ENCODE data around the gene RPUSD3. TPM values are rescaled to one million over a fixed set of nuclear protein-coding genes. Genes with fewer than 3 reads are reported as not detected.

The RPUSD3 gene
- polyA plus RNA-seq, 1 donor, result 31.8 TPM

DNA sequence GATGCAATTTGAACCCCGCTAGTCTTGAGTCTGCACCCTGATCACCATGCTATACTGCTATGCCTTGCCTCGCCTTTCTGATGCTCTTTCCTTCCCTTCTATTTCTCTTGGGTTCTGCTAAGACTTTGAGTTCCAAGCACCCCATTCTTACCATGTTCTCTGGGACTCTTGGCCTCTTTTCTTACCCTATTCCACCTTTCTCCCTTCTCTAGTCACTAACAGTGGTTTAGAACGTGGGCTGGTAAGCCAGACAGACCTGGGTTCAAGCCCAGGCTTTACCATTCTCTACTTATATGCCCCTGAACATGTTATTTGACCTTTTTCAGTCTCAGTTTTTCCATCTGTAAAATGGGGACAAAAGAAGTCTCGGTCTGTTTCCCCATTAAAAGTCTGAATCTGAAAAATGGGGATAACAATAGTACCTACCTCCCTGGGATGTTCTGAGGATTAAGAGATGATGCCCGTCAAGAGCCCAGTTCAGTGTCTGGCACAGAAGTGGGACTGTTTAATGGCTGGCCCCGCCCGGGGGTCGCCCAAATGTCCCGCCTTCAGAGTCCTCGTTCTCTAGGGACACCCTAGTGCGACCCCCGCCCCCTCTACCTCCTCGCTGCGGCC, 51.9 kb downstream of the RPUSD3 start:
- 29% methylated on average over 1 of the region's 14 CpGs for WGBS (ENCODE audit: insufficient coverage, low lambda C conversion rate)
- peak overlapping the region; percentile 95 for H3K4me3 ChIP-seq (ENCODE audit: low read length)
- peaks cover 6% of the 10 kb centered on the region for H3K4me1 ChIP-seq (ENCODE audit: control insufficient read depth, insufficient read depth, low read length)
- H3K36me3 ChIP-seq (ENCODE audit: control insufficient read depth, insufficient read depth, low read length), result peaks cover 35% of the 10 kb centered on the region
- no peaks in the 10 kb centered on the region for H3K9me3 ChIP-seq (ENCODE audit: control insufficient read depth, low read depth, low read length)
- peak overlapping the region; percentile 91 for H3K27ac ChIP-seq (ENCODE audit: low read length)
- H3K27me3 ChIP-seq (ENCODE audit: control insufficient read depth, insufficient read depth, low read length), result no peaks in the 10 kb centered on the region
- DNase-seq, result no peak

GRCh38 chr3:9791127-9791526, 52.7 kb downstream of the RPUSD3 start:
- peaks cover 42% of the 10 kb centered on the region for H3K36me3 ChIP-seq (ENCODE audit: control insufficient read depth, insufficient read depth, low read length)
- H3K27ac ChIP-seq (ENCODE audit: low read length), result no peak overlapping the region
- no peaks in the 10 kb centered on the region for H3K9me3 ChIP-seq (ENCODE audit: control insufficient read depth, low read depth, low read length)
- no peaks in the 10 kb centered on the region for H3K27me3 ChIP-seq (ENCODE audit: control insufficient read depth, insufficient read depth, low read length)
- WGBS (ENCODE audit: insufficient coverage, low lambda C conversion rate), result 100% methylated on average over 1 of the region's 11 CpGs
- no peak for DNase-seq
- no peak overlapping the region for H3K4me3 ChIP-seq (ENCODE audit: low read length)
- peaks cover 6% of the 10 kb centered on the region for H3K4me1 ChIP-seq (ENCODE audit: control insufficient read depth, insufficient read depth, low read length)

Other genes starting within 250 kb of the RPUSD3 start
- gene MTMR14, start 194.5 kb downstream of the RPUSD3 start, polyA plus RNA-seq, result 28.5 TPM
- gene CPNE9, start 140.2 kb downstream of the RPUSD3 start, polyA plus RNA-seq, result 0.73 TPM
- gene BRPF1, start 112.3 kb downstream of the RPUSD3 start, polyA plus RNA-seq, result 17.6 TPM
- 114 TPM for gene OGG1, start 94.1 kb downstream of the RPUSD3 start, polyA plus RNA-seq
- gene CAMK1, start 74.1 kb downstream of the RPUSD3 start, polyA plus RNA-seq, result 36.9 TPM
- 50.0 TPM for gene TADA3, start 51.5 kb downstream of the RPUSD3 start, polyA plus RNA-seq
- gene ARPC4, start 50.9 kb downstream of the RPUSD3 start, polyA plus RNA-seq, result 166 TPM
- 97.4 TPM for gene TTLL3, start 33.7 kb downstream of the RPUSD3 start, polyA plus RNA-seq
- 35.6 TPM for gene CIDEC, start 36.2 kb upstream of the RPUSD3 start, polyA plus RNA-seq
- 49.5 TPM for gene JAGN1, start 46.6 kb upstream of the RPUSD3 start, polyA plus RNA-seq
- gene IL17RE, start 58.8 kb upstream of the RPUSD3 start, polyA plus RNA-seq, result 60.9 TPM
- 36.3 TPM for gene IL17RC, start 73.1 kb upstream of the RPUSD3 start, polyA plus RNA-seq
- 64.8 TPM for gene CRELD1, start 89.8 kb upstream of the RPUSD3 start, polyA plus RNA-seq
- gene PRRT3, start 108.4 kb upstream of the RPUSD3 start, polyA plus RNA-seq, result 1.8 TPM
- 65.2 TPM for gene EMC3, start 142.8 kb upstream of the RPUSD3 start, polyA plus RNA-seq
- gene FANCD2, start 182.4 kb upstream of the RPUSD3 start, polyA plus RNA-seq, result 14.5 TPM

Measured in large intestine (tissue), 3 donors.